GM23248 (cell line): Measurements from ENCODE around the gene TRIM9. TPM values are rescaled to one million over a fixed set of nuclear protein-coding genes. Genes with fewer than 3 reads are reported as not detected.

Source experiments
- DNase-seq: peaks from one replicate; pipeline ENCODE4 v3.0.0-alpha.2; 2015
- H2AFZ ChIP-seq: fragments of 200-600 bp; sonication (generic); 2 replicates; pipeline ENCODE4 v1.6.1; 2016; ENCODE audit warnings: antibody characterized with exemption
- H3F3A ChIP-seq: fragments of 200-600 bp; sonication (generic); 2 replicates; pipeline ENCODE4 v1.6.1; 2016; ENCODE audit warnings: mild to moderate bottlenecking, antibody characterized with exemption, mixed run types; ENCODE audit not compliant: insufficient read depth
- H3K27ac ChIP-seq: fragments of 200-600 bp; sonication (generic); 2 replicates; pipeline ENCODE4 v1.5.1; 2016; ENCODE audit warnings: mild to moderate bottlenecking
- H3K27me3 ChIP-seq: fragments of 200-600 bp; sonication (generic); replicated peaks from 2 replicates; pipeline ENCODE4 v1.6.1; 2016; ENCODE audit warnings: mild to moderate bottlenecking; ENCODE audit not compliant: insufficient read depth
- H3K36me3 ChIP-seq: fragments of 200-600 bp; sonication (generic); 2 replicates; pipeline ENCODE4 v1.6.1; 2016; ENCODE audit warnings: low read depth, mild to moderate bottlenecking
- H3K4me1 ChIP-seq: fragments of 200-600 bp; sonication (generic); 2 replicates; pipeline ENCODE4 v1.6.1; 2016; ENCODE audit warnings: mild to moderate bottlenecking; ENCODE audit not compliant: insufficient read depth
- H3K4me2 ChIP-seq: fragments of 200-600 bp; sonication (generic); one replicate; pipeline ENCODE4 v1.6.1; 2016; ENCODE audit warnings: mild to moderate bottlenecking; ENCODE audit not compliant: unreplicated experiment
- H3K4me3 ChIP-seq: fragments of 200-600 bp; sonication (generic); 2 replicates; pipeline ENCODE4 v1.5.1; 2016; ENCODE audit warnings: mild to moderate bottlenecking
- H3K79me2 ChIP-seq: fragments of 200-600 bp; sonication (generic); 2 replicates; pipeline ENCODE4 v1.6.1; 2016; ENCODE audit warnings: mild to moderate bottlenecking; ENCODE audit not compliant: insufficient read depth
- H3K9ac ChIP-seq: fragments of 200-600 bp; sonication (generic); 2 replicates; pipeline ENCODE4 v1.6.1; 2016; ENCODE audit warnings: mild to moderate bottlenecking
- H3K9me2 ChIP-seq: fragments of 200-600 bp; sonication (generic); 2 replicates; pipeline ENCODE4 v1.6.1; 2016; ENCODE audit warnings: mixed run types, mild to moderate bottlenecking, moderate library complexity; ENCODE audit not compliant: insufficient read depth
- H3K9me3 ChIP-seq: fragments of 200-600 bp; sonication (generic); one replicate; pipeline ENCODE4 v1.6.1; 2017; ENCODE audit warnings: low read depth
- H4K20me1 ChIP-seq: fragments of 200-600 bp; sonication (generic); 2 replicates; pipeline ENCODE4 v1.6.0; 2016; ENCODE audit not compliant: insufficient read depth
- EZH2 ChIP-seq: fragments of 200-600 bp; sonication (generic); IDR thresholded peaks from 2 replicates; pipeline ENCODE4 v1.6.1; 2018; ENCODE audit warnings: antibody characterized with exemption, mild to moderate bottlenecking; ENCODE audit not compliant: insufficient read depth, poor library complexity, severe bottlenecking
- EZH2phosphoT487 ChIP-seq: fragments of 200-600 bp; sonication (generic); IDR thresholded peaks from 2 replicates; pipeline ENCODE4 v1.6.1; 2018; ENCODE audit warnings: antibody characterized with exemption, moderate library complexity, mild to moderate bottlenecking, low read depth; ENCODE audit not compliant: insufficient read depth
- WGBS, 2 experiments: methylation state at CpG; one replicate each; pipeline ENCODE4 v1.1.6; 2015 to 2017; ENCODE audit warnings: low lambda C conversion rate in 2 of 2, low coverage in 1 of 2; ENCODE audit errors: missing lambda C conversion rate in 2 of 2; 5-methylcytosine and 5-hydroxymethylcytosine counted together
- in situ Hi-C: fragments of 300-500 bp; cut with MboI; formaldehyde crosslinking; loops from 2 replicates; pipeline ENCODE4 v1.15.0; 2020
- polyA plus RNA-seq: library from polyadenylated mRNA; unstranded; fragments of >200 nt; fragmentation: Nextera tagmentation; extraction: Ambion mirVana; gene quantifications from 2 replicates; pipeline ENCODE4 v1.2.1, GENCODE V29; 2016
- total RNA-seq: library from RNA; depleted of rRNA; stranded (reverse); fragments of >200 nt; shearing (Covaris generic); gene quantifications from 2 replicates; pipeline ENCODE4 v1.2.3, GENCODE V29; 2014

Gene TRIM9
- total and polyA plus RNA-seq, 2 experiments from 2014 or later: 0.25 to 0.32 TPM

GRCh38 chr14:51056421-51056820 is 38.5 kb downstream of the TRIM9 start:
- H3K27me3 ChIP-seq: no peaks in the 10 kb centered on the region
- no peaks in the 10 kb centered on the region for H3K36me3 ChIP-seq
- DNase-seq: no peak
- H2AFZ ChIP-seq: no peak overlapping the region
- H3K79me2 ChIP-seq: no peaks in the 10 kb centered on the region
- no peak overlapping the region for H3K4me3 ChIP-seq
- TF ChIP-seq EZH2phosphoT487: no peak
- no peak for TF ChIP-seq EZH2
- no peak overlapping the region for H3K4me2 ChIP-seq
- in situ Hi-C loops: no loop called here
- H3F3A ChIP-seq: no peaks in the 10 kb centered on the region
- no peak overlapping the region for H3K9ac ChIP-seq
- H3K27ac ChIP-seq: no peak overlapping the region
- no peaks in the 10 kb centered on the region for H3K4me1 ChIP-seq
- H4K20me1 ChIP-seq: no peaks in the 10 kb centered on the region
- no peaks in the 10 kb centered on the region for H3K9me3 ChIP-seq
- H3K9me2 ChIP-seq: no peaks in the 10 kb centered on the region

GRCh38 chr14:51053157-51053556 is 41.7 kb downstream of the TRIM9 start:
- in situ Hi-C loops: no loop called here
- H3K4me3 ChIP-seq: no peak overlapping the region

DNA sequence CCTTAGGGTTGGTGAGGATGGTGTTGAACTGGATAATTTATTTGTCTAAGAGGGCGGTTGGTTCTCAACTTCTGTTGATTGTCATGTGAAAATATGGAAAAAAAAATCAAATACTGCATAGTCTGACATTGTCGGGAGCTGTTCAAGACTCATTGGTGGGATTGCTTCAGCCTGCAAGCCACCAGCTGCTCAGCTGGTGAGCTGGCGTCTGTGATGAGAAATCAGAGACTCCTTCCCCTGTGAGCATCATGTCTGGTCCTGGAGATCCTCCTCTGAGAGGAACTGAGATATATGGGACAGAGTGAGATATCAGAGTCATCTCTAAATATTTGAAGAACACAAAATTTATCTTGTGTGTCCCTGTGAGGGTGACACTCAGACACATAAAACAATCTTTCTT is 49.9 kb downstream of the TRIM9 start:
- Histone ChIP-seq H3K4me3 (no peak overlapping the region), H3K27ac (no peak overlapping the region), H3K4me1 (no peaks in the 10 kb centered on the region), H3K9me3 (no peaks in the 10 kb centered on the region), H2AFZ (no peak overlapping the region), H3F3A (no peaks in the 10 kb centered on the region), H3K79me2 (no peaks in the 10 kb centered on the region), H3K36me3 (no peaks in the 10 kb centered on the region), H3K9ac (no peak overlapping the region), H3K27me3 (peaks cover 10% of the 10 kb centered on the region), H4K20me1 (no peaks in the 10 kb centered on the region), H3K9me2 (no peaks in the 10 kb centered on the region), H3K4me2 (no peak overlapping the region)
- WGBS, 2 experiments: 57 to 75% methylated on average over 3 of the region's 3 CpGs
- in situ Hi-C loops: no loop called here
- DNase-seq: peak; percentile 14
- TF ChIP-seq EZH2: no peak
- TF ChIP-seq EZH2phosphoT487: no peak

More at GRCh38 chr14:51053157-51053556, 41.7 kb downstream of the TRIM9 start:
- H3K4me2 ChIP-seq: no peak overlapping the region
- H3K36me3 ChIP-seq: no peaks in the 10 kb centered on the region
- 66 to 72% methylated on average over 2 of the region's 2 CpGs for WGBS, 2 experiments
- no peaks in the 10 kb centered on the region for H4K20me1 ChIP-seq
- peak; percentile 53 for DNase-seq
- H2AFZ ChIP-seq: no peak overlapping the region
- H3K9me2 ChIP-seq: no peaks in the 10 kb centered on the region
- H3K27me3 ChIP-seq: peaks cover under 1% of the 10 kb centered on the region; the same call in 1 of the 2 replicates
- H3K9me3 ChIP-seq: no peaks in the 10 kb centered on the region
- no peak overlapping the region for H3K9ac ChIP-seq
- H3F3A ChIP-seq: no peaks in the 10 kb centered on the region
- no peak overlapping the region for H3K27ac ChIP-seq
- TF ChIP-seq EZH2phosphoT487: no peak
- TF ChIP-seq EZH2: no peak
- H3K79me2 ChIP-seq: no peaks in the 10 kb centered on the region
- no peaks in the 10 kb centered on the region for H3K4me1 ChIP-seq

DNA sequence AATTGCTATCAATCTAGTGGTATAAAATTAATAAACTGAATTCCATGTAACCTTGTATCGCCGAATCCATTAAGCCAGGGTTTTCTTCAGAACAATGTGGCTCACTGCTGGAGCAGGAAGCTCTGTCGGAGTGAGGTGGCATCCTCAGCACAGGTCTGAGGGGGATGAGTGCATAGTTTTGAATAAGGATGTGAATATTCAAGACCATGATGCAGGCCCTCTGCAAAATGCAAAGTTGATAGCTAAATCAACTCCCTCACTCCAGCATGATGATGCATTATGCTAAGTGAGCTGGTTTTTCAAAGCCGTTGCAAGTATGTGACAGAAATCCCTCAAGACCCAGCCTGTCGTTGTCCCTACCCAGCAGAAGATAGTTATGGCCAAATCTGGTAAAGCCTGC is 53.0 kb downstream of the TRIM9 start:
- H4K20me1 ChIP-seq: no peaks in the 10 kb centered on the region
- no peak for TF ChIP-seq EZH2phosphoT487
- TF ChIP-seq EZH2: no peak
- no peak overlapping the region for H3K9ac ChIP-seq
- no peaks in the 10 kb centered on the region for H3K36me3 ChIP-seq
- H3K4me2 ChIP-seq: no peak overlapping the region
- H3K79me2 ChIP-seq: no peaks in the 10 kb centered on the region
- WGBS, 2 experiments: 70 to 75% methylated on average over 5 of the region's 5 CpGs
- no peak for DNase-seq
- no peak overlapping the region for H3K4me3 ChIP-seq
- H3F3A ChIP-seq: no peaks in the 10 kb centered on the region
- H3K4me1 ChIP-seq: no peaks in the 10 kb centered on the region
- H3K9me3 ChIP-seq: no peaks in the 10 kb centered on the region
- no peak overlapping the region for H3K27ac ChIP-seq
- no peak overlapping the region for H2AFZ ChIP-seq
- H3K9me2 ChIP-seq: no peaks in the 10 kb centered on the region
- peaks cover 6% of the 10 kb centered on the region; the same call in 1 of the 2 replicates for H3K27me3 ChIP-seq
- in situ Hi-C loops: no loop called here

- in situ Hi-C loops: no loop called here
- Histone ChIP-seq H3K27me3 (peaks cover 6% of the 10 kb centered on the region; the same call in 1 of the 2 replicates), H3K9me2 (no peaks in the 10 kb centered on the region), H3K4me2 (no peak overlapping the region), H3K9ac (no peak overlapping the region), H3K27ac (no peak overlapping the region), H3K79me2 (no peaks in the 10 kb centered on the region), H3K9me3 (no peaks in the 10 kb centered on the region), H4K20me1 (no peaks in the 10 kb centered on the region), H2AFZ (no peak overlapping the region), H3K36me3 (no peaks in the 10 kb centered on the region), H3F3A (no peaks in the 10 kb centered on the region), H3K4me3 (no peak overlapping the region), H3K4me1 (no peaks in the 10 kb centered on the region)
- 75 to 80% methylated on average over 5 of the region's 5 CpGs for WGBS, 2 experiments
- TF ChIP-seq EZH2phosphoT487 (no peak), EZH2 (no peak)
- no peak for DNase-seq
Observed at GRCh38 chr14:51041108-51041531, 53.8 kb downstream of the TRIM9 start.
